GM12891 (cell line): ENCODE measurements around the gene SERTAD3.
"Not testable (repeated sequence)": the region's sequence is repeated elsewhere in the genome, so short reads cannot be mapped to it uniquely, and the experiment has no call there.

ENCODE experiments used
- PAX5 ChIP-seq: IDR thresholded peaks from 2 replicates; pipeline ENCODE4 v1.6.1; 2011; ENCODE audit warnings: low read length, moderate library complexity, mild to moderate bottlenecking; ENCODE audit not compliant: insufficient read depth, severe bottlenecking
- POLR2A ChIP-seq: IDR thresholded peaks from 2 replicates; pipeline ENCODE4 v1.6.1; 2011; ENCODE audit warnings: low read depth, low read length, control low read depth
- POLR2AphosphoS5 ChIP-seq: IDR thresholded peaks from 2 replicates; pipeline ENCODE4 v1.6.1; 2011; ENCODE audit warnings: low read depth, low read length, control low read depth
- POU2F2 ChIP-seq: IDR thresholded peaks from 2 replicates; pipeline ENCODE4 v1.6.1; 2011; ENCODE audit warnings: low read depth, mild to moderate bottlenecking, control low read depth, low read length, moderate library complexity
- SPI1 ChIP-seq: IDR thresholded peaks from 2 replicates; pipeline ENCODE4 v1.6.1; 2011; ENCODE audit warnings: low read depth, low read length, control low read depth
- TAF1 ChIP-seq: IDR thresholded peaks from 2 replicates; pipeline ENCODE4 v1.6.1; 2011; ENCODE audit warnings: low read depth, low read length, control low read depth

DNA sequence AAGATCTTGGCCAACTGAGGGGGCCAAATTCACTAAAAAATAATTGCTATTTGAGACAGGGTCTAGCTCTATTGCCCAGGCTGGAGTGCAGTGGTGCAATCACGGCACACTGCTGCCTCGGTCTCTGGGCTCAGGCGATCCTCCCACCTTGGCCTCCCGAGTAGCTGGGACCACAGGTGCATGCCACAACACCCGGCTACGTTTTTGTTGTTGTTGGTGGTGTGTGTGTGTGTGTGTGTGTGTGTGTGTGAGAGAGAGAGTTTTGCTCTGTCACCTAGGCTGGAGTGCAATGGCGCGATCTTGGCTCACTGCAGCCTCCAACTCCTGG is 35.6 kb downstream of the SERTAD3 start:
- not testable (repeated sequence) for TF ChIP-seq POLR2AphosphoS5, TAF1, POLR2A, SPI1, POU2F2, PAX5
